Ishikawa (cell line): ENCODE measurements around the gene NOX3.

Source experiments
- CEBPB ChIP-seq: IDR thresholded peaks from 2 replicates; pipeline ENCODE4 v1.6.1; 2012
- EP300 ChIP-seq: IDR thresholded peaks from 2 replicates; pipeline ENCODE4 v1.6.1; 2012; ENCODE audit warnings: borderline replicate concordance
- FOXM1 ChIP-seq: IDR thresholded peaks from 2 replicates; pipeline ENCODE4 v1.6.1; 2012; ENCODE audit warnings: low read depth, borderline replicate concordance
- MAX ChIP-seq: IDR thresholded peaks from 2 replicates; pipeline ENCODE4 v1.6.1; 2012
- NFIC ChIP-seq: IDR thresholded peaks from 2 replicates; pipeline ENCODE4 v1.6.1; 2012
- RAD21 ChIP-seq: IDR thresholded peaks from 2 replicates; pipeline ENCODE4 v1.6.1; 2012; ENCODE audit warnings: low read depth
- REST ChIP-seq: IDR thresholded peaks from 2 replicates; pipeline ENCODE4 v1.6.1; 2012; ENCODE audit warnings: low read depth, mild to moderate bottlenecking
- TAF1 ChIP-seq: IDR thresholded peaks from 2 replicates; pipeline ENCODE4 v1.6.1; 2012; ENCODE audit warnings: low read depth, mild to moderate bottlenecking
- USF1 ChIP-seq: IDR thresholded peaks from 2 replicates; pipeline ENCODE4 v1.6.1; 2012
- YY1 ChIP-seq: IDR thresholded peaks from 2 replicates; pipeline ENCODE4 v1.6.1; 2012; ENCODE audit warnings: low read depth
- ZBTB7A ChIP-seq: IDR thresholded peaks from 2 replicates; pipeline ENCODE4 v1.6.1; 2012; ENCODE audit warnings: low read depth

DNA sequence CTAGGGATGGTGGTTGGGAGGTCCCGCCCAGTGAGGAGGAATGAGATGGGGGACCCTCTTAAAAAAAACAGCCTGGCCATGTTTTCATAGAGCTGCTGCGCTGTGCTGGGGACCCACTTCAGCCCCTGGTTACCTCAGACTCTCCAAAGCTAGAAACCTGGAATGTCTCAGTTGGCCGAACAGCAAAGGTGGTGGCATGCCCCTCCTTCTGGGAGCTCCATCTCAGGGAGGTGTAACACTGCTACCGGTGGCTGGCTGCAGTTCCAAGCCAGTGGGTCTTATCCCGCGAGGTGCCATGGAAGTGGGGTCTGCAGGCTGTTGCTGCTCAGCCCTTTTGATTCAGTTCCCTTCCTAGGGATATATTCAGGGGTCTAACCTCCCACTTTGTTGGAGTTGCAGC lies 105.7 kb downstream of the NOX3 start:
- TF ChIP-seq USF1 (no peak), REST (no peak), FOXM1 (no peak), YY1 (no peak), EP300 (no peak), RAD21 (no peak), MAX (no peak), TAF1 (no peak), ZBTB7A (no peak), CEBPB (no peak), NFIC (no peak)
